ENCODE results near the gene GALNT17.

DNA sequence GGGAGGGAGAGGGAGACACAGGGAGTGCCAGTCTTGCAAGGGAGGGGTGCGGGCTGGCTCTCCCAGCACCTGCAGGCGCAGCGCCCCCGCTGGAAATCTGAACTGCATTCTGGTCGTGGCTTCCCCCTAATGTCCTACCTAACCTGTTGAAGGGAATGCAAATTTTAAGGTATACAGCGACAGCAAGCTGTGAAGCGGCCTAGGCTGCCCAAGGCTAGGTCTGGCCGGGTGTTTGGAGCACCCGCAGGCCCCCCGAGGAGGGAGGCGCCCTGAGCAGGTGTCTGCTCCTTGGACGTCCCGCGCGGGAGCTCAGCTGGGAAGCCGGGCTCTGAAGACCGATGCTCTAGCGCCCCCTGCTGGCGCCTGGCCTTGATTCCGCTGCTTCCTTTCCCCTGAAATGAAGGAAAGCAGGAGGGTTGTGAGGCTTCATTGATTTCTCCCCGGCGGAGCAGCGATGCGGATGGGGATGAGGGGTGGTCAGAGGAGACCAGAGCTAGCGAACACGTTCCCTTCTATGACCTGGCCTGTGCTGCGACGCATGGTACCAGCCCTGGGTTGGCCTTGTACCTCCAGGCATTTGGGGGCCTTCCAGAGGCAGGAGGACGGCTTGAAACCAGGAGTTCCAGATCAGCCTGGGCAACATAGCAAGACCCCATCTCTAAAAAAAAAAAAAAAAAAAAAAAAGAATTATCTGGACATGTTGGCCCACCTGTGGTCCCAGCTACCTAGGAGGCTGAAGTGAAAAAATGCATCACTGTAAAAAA lies 601.3 kb downstream of the GALNT17 start:
- TF ChIP-seq, protein P1, sequence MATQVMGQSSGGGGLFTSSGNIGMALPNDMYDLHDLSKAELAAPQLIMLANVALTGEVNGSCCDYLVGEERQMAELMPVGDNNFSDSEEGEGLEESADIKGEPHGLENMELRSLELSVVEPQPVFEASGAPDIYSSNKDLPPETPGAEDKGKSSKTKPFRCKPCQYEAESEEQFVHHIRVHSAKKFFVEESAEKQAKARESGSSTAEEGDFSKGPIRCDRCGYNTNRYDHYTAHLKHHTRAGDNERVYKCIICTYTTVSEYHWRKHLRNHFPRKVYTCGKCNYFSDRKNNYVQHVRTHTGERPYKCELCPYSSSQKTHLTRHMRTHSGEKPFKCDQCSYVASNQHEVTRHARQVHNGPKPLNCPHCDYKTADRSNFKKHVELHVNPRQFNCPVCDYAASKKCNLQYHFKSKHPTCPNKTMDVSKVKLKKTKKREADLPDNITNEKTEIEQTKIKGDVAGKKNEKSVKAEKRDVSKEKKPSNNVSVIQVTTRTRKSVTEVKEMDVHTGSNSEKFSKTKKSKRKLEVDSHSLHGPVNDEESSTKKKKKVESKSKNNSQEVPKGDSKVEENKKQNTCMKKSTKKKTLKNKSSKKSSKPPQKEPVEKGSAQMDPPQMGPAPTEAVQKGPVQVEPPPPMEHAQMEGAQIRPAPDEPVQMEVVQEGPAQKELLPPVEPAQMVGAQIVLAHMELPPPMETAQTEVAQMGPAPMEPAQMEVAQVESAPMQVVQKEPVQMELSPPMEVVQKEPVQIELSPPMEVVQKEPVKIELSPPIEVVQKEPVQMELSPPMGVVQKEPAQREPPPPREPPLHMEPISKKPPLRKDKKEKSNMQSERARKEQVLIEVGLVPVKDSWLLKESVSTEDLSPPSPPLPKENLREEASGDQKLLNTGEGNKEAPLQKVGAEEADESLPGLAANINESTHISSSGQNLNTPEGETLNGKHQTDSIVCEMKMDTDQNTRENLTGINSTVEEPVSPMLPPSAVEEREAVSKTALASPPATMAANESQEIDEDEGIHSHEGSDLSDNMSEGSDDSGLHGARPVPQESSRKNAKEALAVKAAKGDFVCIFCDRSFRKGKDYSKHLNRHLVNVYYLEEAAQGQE (IDR thresholded peaks at IDR 0.05; ENCODE audit: insufficient read depth in 1 of 2, low read depth in 2 of 2, low read length in 2 of 2), result no peak
- TF ChIP-seq POLR2AphosphoS5 (IDR thresholded peaks at IDR 0.05; ENCODE audit: low read depth, low read length) (no peak), TAF1 (IDR thresholded peaks at IDR 0.05; ENCODE audit: borderline replicate concordance, insufficient read depth, low read length) (no peak), SIN3A (IDR thresholded peaks at IDR 0.05; ENCODE audit: borderline replicate concordance, insufficient read depth, low read length) (no peak), FOXP2 (optimal IDR thresholded peaks at IDR 0.05; ENCODE audit: borderline replicate concordance, extremely low read depth, extremely low read length, insufficient read depth) (no peak)
